HG03439 (cell line): ENCODE data around the gene LYL1.

Source experiments
- ATAC-seq: cut with Tn5 transposase; IDR thresholded peaks from one replicate; pipeline ENCODE4 v1.9.1; 2021; ENCODE audit warnings: mild to moderate bottlenecking, moderate library complexity; ENCODE audit not compliant: unreplicated experiment

The LYL1 gene

DNA sequence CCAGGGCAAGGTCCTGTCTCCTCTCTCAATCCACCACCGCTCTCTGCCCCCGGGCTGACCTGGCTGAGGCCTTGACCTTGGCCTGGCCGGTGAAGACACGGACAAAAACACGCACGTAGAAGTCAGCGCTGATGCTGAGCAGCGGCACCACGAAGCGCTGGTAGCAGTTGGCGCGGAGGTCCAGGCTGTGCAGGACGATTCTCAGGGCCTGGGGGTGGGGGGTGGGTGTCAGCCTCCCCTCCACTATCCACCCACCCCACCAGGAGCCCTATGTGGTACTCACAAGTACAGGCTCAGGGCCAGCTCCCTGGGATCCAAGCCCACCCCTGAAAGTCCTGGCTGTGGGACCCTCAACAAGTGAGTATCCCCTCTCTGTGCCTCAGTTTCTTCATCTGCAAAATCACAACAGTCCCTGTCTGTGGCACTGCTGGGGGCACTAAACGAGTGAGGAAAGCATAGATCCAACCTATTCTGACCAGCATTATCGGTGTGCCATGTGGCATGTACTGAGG lies 7.5 kb upstream of the LYL1 start:
- ATAC-seq = no peak

- no peak for ATAC-seq
Measured at GRCh38 chr19:13109361-13110098, 6.9 kb upstream of the LYL1 start.

- ATAC-seq = no peak
Measured at GRCh38 chr19:13104848-13105711, 2.4 kb upstream of the LYL1 start.

DNA sequence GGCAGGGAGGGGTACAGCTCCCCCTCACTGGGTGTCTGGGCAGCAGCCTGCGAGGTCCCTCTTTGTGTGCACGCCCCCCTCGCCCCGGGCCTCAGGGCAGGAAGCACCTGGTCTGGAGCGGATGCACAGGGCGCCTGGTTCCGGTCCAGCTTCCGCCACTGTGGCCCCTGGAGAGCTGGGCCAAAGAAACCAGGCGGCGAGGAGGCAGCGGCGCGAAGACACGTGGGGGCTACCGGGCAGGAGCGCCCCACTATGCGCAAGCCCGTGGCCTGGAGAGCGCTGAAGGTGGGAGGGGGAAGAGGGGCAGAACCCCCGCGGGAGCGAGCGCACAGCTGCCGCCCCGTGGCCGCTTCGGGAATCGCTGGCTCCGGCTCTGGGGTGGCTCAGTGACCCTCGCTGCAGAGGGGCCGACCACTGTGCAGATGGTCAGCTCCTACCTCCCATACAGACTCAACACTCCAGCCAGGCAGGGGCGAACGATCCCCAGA lies 1.7 kb upstream of the LYL1 start:
- ATAC-seq = no peak

GRCh38 chr19:13103581-13104359 lies 1.1 kb upstream of the LYL1 start:
- no peak for ATAC-seq

DNA sequence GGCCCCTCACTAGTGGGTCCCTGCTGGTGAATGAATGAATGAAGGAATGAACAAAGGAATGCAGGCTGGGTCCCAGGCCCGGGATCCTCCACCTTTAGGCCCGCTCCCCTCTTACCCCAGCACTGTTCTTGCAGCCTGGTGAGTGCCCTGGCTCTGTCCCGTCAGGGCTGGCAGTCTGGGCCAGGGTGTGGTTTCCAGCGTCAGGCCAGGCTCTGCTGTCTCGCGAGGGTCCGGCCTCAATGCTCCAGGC lies 317 bp downstream of the LYL1 start:
- ATAC-seq = peak; percentile 1

DNA sequence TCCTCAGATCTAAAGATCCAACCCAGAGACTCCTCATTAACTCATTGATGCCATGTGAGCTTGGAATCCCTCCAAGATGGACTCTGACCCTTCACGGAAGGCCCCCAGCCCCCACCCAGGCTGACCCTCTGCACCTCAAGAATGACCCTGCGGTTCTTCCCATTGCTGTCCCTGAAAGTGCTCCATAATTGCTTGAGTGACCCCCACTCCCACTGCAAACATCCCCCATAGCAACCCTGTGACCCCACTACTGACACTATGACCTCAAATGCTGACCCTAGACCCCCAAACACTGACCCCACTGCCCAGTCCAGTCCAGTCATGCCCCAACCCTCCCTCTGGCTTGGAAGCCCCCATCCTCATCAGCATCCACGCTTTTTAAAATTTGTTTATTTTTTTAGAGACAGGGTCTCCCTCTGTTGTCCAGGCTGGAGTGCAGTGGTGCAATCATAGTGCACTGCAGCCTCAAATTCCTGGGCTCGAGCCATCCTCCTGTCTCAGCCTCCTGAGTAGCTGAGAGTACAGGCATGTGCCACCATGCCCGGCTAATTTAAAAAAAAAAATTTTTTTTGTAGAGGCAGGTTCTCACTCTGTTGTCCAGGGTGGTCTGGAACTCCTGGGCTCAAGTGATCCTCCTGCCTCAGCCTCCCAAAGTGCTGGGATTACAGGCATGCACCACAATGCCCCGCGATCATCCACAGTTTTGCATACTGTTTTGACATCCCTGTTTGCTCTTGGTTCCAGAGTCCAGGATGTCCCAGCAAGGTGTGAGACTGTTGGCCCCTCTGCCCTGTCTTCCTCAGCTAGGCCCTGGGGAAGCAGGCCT lies 855 bp downstream of the LYL1 start:
- ATAC-seq = no peak

DNA sequence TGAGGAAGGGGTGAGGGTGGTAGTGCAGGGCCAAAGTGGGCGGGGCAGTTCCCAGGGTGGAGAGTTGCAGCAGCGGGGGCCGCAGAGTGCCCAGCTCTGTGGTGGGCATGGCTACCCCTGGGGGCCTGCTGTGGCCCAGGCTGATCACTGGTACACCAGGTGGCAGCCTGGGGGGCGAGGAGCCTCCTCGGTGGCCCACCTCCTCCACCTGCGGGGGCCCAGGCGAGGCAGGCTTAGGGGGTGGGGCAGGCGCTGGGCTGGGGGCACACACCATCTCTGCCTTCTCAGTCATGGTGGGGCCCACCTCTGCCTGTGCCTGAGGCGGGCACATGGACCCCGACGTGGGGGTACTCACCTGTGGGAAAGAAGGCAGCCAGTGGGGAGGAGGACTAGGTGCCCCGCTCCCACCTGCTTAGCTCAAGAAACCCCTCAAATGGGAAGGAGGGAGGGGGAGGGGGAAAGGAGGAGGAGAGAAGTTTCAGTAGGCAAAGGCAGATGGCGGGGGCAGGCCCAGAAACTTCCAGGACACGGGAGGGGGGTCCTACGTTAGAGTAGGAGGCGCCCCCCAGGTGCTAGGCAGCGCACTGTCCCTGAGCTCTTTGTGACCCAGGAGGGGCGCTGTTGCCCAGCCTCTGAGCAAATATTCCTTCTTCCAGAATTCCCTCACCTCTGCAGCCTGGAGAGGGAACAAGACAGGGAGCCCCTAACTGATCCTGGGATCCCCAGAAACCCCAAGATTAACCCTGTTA lies 1.6 kb downstream of the LYL1 start:
- no peak for ATAC-seq

DNA sequence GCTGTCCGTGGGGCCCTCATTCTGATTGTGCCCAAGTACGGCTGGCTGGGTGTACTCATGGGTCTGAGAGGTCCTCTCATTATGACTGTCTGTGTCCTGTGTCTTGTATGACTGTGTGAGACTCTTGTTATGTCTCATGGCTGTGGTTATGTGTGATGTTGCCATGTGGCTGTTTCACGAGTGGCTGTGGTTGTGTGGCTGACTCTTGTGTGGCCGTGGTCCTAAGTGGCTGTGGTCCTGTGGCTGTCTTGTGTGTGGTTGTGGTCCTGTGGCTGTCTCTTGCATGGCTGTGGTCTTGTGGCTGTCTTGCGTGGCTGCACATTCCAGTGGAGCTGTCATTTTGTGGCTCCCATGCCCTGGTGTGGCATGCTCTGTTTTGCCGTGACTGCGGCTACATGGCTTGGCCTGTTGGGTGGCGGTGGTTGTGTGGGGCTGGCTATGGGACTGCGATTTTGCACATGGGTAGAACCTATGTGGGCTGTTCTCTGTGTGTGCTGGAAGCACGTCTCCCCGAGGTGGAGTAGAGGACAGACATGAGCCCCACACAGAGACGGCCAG lies 2.5 kb downstream of the LYL1 start:
- no peak for ATAC-seq

GRCh38 chr19:13099073-13099999 lies 3.3 kb downstream of the LYL1 start:
- no peak for ATAC-seq

GRCh38 chr19:13098277-13099072 lies 4.2 kb downstream of the LYL1 start:
- no peak for ATAC-seq

DNA sequence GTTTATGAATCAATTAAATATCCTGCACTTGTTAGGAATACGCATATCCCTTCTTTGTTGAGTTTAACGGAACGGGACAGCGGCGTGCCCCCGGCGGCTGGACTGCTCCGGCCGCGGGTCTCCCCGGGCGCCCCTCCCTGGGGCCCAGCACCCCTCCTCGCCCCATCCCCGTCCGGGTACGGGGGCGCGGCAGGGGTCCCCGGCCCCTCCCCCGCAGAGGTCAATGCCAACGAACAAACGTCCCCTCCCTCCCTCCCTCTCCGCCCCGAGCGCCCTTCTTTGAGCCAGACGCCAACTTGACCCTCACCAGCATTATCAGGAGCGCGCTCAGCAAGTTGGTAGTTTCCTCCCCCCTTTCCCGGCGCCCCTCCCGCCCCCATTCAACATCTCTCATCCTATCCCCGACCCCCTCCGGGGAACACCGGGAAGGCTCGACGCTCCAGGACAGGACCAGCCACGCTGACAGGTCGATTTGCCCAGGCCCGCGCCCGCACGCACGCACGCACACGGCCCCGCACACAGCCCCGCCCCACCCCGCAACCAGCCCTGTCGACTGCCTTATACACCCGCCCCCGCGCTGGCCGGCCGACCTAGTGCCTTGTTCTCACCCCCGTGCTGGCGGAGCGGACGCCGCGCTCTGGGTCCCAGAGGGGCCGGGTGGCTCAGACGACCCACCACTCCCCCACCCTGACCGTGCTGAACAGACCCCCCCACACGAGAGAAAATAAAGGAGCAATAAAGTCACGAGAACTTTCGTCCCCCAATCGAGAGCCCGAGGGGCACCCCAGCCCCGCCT lies 5.0 kb downstream of the LYL1 start:
- ATAC-seq = no peak

DNA sequence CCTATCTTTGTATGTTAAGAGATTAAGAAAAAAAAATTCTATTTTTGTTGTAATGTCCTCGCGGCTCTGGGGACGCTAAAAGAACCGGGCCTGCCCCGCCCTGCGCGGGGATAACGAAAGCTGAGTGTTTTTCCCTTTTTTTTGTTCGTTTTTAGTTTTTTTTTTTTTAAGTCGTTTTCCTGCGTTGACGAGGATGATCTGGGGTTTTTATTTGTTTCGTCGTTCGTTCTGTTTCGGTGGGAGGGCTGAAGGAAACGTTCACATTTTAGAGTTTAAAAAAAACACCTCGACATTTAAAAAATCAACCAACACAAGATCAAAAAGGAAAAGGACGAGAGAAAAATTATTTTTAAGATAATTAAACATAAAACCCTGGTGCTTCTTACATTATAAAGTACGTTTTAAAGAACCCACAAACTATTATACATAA lies 5.6 kb downstream of the LYL1 start:
- ATAC-seq = no peak

DNA sequence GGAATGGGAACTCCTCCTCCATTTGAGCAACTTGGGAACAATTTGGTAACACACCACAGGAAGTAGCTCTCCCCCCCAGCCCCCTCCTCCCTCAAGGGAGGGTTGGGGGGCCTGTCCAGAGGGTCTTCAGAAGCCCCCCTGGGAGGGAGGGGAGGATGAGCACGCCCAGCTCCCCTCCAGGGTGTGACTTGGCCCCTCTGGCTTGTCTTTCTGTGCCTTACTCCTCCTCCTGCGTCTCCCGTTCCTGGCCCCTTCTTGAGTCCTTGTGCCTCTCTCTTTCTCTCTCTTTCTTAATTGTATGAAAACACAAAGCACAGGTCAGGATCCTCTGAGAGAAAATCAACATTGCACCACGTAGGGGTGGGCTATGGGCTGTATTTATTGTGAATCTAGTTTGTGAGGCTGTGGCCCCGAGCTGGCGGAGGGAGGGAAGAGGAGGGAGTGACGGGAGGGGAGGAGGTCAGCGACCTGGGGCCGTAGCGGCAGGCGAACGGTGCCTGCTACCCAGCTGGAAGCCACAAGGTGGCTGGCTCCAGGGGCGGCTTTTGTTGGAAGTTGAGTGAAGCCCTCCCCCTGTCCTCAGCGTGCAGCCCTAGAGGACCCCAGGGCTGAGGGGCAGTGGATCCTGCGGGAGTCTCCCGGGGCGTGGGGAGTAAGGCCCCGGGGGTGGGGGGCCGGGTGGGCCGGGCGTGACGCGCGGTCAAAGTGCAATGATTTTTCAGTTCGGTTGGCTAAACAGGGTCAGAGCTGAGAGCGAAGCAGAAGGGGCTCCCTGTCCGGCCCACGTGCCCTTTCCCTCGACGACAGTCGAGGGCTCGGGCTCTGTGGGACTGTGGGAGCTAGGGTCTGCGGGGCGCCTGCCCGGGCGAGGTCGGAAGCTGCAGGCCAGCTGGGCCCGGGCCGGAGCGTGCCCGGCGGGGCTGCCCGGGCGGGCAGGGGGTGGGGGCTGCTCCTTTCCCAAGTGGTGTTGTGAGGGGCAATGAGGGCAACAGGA lies 6.4 kb downstream of the LYL1 start:
- no peak for ATAC-seq

- no peak for ATAC-seq
Measured at GRCh38 chr19:13095393-13095784, 7.3 kb downstream of the LYL1 start.
